ENCODE results near the gene PRKCE. TPM values are rescaled to one million over a fixed set of nuclear protein-coding genes. Genes with fewer than 3 reads are reported as not detected.

The PRKCE gene
- polyA plus RNA-seq, 3 donors: 1.3 to 7.7 (median 2.3) TPM

DNA sequence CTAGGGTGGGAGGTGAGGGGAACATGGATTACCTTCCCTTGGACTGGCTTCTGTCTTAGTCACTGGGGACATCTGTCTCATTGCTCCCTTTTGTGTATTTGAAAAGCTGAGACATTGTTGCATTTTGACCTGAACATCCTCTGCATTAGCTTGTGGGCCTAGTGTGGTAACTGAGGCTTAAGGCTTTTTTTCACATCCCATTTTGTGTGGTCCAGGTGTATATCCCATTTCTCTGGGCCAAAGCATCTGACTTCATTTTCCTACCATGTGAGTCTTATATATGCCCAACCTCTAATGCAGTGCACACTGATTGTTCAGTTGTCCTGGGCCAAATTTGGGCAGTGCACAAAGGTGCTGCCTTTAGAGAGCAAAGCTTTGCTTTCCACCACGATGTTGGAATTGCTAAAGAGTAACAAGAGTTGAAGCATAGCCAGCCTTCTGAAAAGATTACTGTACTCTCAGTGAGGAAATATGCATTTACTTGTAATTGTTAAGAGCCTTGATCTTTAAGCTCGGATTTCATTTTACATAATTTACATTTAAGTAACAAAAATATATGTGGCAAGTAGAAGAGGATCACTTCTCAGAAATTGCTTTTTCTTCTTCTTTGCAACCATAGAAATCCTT lies 13.3 kb downstream of the PRKCE start:
- H3K27ac ChIP-seq (ENCODE audit: low read depth in 1 of 2, low read length in 2 of 2): no peak overlapping the region
- H4K20me1 ChIP-seq (ENCODE audit: insufficient read depth, low read length): peaks cover 67% of the 10 kb centered on the region
- no peaks in the 10 kb centered on the region for H3K36me3 ChIP-seq (replicated peaks in 1 of 2; ENCODE audit: control insufficient read depth in 1 of 2, insufficient read depth in 2 of 2, low read length in 2 of 2)
- no peaks in the 10 kb centered on the region for H3K27me3 ChIP-seq (ENCODE audit: control insufficient read depth in 2 of 2, insufficient read depth in 2 of 2, low read length in 2 of 2)
- TF ChIP-seq, protein P1, sequence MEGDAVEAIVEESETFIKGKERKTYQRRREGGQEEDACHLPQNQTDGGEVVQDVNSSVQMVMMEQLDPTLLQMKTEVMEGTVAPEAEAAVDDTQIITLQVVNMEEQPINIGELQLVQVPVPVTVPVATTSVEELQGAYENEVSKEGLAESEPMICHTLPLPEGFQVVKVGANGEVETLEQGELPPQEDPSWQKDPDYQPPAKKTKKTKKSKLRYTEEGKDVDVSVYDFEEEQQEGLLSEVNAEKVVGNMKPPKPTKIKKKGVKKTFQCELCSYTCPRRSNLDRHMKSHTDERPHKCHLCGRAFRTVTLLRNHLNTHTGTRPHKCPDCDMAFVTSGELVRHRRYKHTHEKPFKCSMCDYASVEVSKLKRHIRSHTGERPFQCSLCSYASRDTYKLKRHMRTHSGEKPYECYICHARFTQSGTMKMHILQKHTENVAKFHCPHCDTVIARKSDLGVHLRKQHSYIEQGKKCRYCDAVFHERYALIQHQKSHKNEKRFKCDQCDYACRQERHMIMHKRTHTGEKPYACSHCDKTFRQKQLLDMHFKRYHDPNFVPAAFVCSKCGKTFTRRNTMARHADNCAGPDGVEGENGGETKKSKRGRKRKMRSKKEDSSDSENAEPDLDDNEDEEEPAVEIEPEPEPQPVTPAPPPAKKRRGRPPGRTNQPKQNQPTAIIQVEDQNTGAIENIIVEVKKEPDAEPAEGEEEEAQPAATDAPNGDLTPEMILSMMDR (IDR thresholded peaks at IDR 0.05): no peak
- WGBS (ENCODE audit: insufficient coverage): no CpG with 5 or more reads among the region's 2 CpGs
- H3K4me1 ChIP-seq (ENCODE audit: control insufficient read depth in 1 of 2, insufficient read depth in 2 of 2, low read length in 2 of 2): no peaks in the 10 kb centered on the region
- Mint-ChIP-seq H3K36me3 (peaks cover 5 to 8% of the 10 kb centered on the region in 2 donors), H3K9me3 (no peaks in the 10 kb centered on the region), H3K4me3 (no peak overlapping the region), H3K27me3 (ENCODE audit: low read depth in 3 of 3) (peaks cover 0 to 2% (median 0%) of the 10 kb centered on the region in 3 donors), H3K27ac (no peak overlapping the region), H3K4me1 (peaks cover 2% of the 10 kb centered on the region)
- intact Hi-C loops (cut with micrococcal nuclease): no loop called here
- peaks cover 23% of the 10 kb centered on the region for H3K79me2 ChIP-seq (ENCODE audit: insufficient read depth, low read length)
- no peak overlapping the region for H3K4me3 ChIP-seq (replicated peaks in 1 of 3; ENCODE audit: low read depth in 2 of 3, low read length in 3 of 3)
- no peak overlapping the region for H3K9ac ChIP-seq (ENCODE audit: insufficient read depth, low read length, poor library complexity, severe bottlenecking)
- H3K9me3 ChIP-seq (replicated peaks in 1 of 2; ENCODE audit: control insufficient read depth in 1 of 2, insufficient read depth in 1 of 2, low read length in 2 of 2): no peaks in the 10 kb centered on the region
- no peak for DNase-seq
- no peak overlapping the region for H3K4me2 ChIP-seq (replicated peaks; ENCODE audit: extremely low read depth, low read length, poor library complexity, severe bottlenecking)
- H2AFZ ChIP-seq (ENCODE audit: insufficient read depth, low read depth, low read length, poor library complexity, severe bottlenecking): no peak overlapping the region

DNA sequence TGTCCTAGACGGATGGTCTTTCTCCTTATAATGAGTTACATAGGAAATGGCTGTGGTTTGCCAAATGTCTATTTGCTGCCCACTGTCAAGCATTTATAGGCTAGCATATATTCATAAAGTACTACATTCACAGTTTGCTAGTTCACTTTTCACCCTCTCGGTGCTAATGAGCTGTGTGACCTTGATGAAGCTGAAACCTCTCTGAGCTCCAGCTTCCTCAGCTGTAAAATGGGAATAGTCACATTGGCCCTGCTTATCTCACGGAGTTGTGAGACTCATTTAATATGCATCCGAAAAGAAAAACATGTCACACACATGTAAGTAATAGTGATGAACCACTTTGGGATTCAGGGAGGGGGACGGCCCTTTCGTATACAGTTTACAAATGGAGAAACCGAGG lies 17.0 kb downstream of the PRKCE start:
- H3K9me3 Mint-ChIP-seq: no peaks in the 10 kb centered on the region
- H3K4me3 Mint-ChIP-seq: no peak overlapping the region
- H3K27me3 Mint-ChIP-seq (ENCODE audit: low read depth in 3 of 3): no peaks in the 10 kb centered on the region
- Histone ChIP-seq H3K4me3 (replicated peaks in 1 of 3; ENCODE audit: low read depth in 2 of 3, low read length in 3 of 3) (no peak overlapping the region), H2AFZ (ENCODE audit: insufficient read depth, low read depth, low read length, poor library complexity, severe bottlenecking) (no peak overlapping the region), H4K20me1 (ENCODE audit: insufficient read depth, low read length) (peaks cover 59% of the 10 kb centered on the region), H3K4me2 (replicated peaks; ENCODE audit: extremely low read depth, low read length, poor library complexity, severe bottlenecking) (no peak overlapping the region), H3K9ac (ENCODE audit: insufficient read depth, low read length, poor library complexity, severe bottlenecking) (no peak overlapping the region), H3K9me3 (replicated peaks in 1 of 2; ENCODE audit: control insufficient read depth in 1 of 2, insufficient read depth in 1 of 2, low read length in 2 of 2) (no peaks in the 10 kb centered on the region), H3K27ac (ENCODE audit: low read depth in 1 of 2, low read length in 2 of 2) (no peak overlapping the region), H3K36me3 (replicated peaks in 1 of 2; ENCODE audit: control insufficient read depth in 1 of 2, insufficient read depth in 2 of 2, low read length in 2 of 2) (no peaks in the 10 kb centered on the region), H3K79me2 (ENCODE audit: insufficient read depth, low read length) (peaks cover 7% of the 10 kb centered on the region), H3K27me3 (ENCODE audit: control insufficient read depth in 2 of 2, insufficient read depth in 2 of 2, low read length in 2 of 2) (no peaks in the 10 kb centered on the region), H3K4me1 (ENCODE audit: control insufficient read depth in 1 of 2, insufficient read depth in 2 of 2, low read length in 2 of 2) (no peaks in the 10 kb centered on the region)
- TF ChIP-seq, protein P1 (IDR thresholded peaks at IDR 0.05): no peak
- WGBS (ENCODE audit: insufficient coverage): 86% methylated on average over 1 of the region's 7 CpGs
- H3K27ac Mint-ChIP-seq: no peak overlapping the region
- H3K36me3 Mint-ChIP-seq: peaks cover 8 to 9% of the 10 kb centered on the region in 2 donors
- DNase-seq: no peak
- no peaks in the 10 kb centered on the region for H3K4me1 Mint-ChIP-seq
- intact Hi-C loops (cut with micrococcal nuclease): no loop called here
